Sigmoid colon (tissue), 7 donors: Measurements from ENCODE around the gene EMC9. TPM values are rescaled to one million over a fixed set of nuclear protein-coding genes. Genes with fewer than 3 reads are reported as not detected.

ENCODE experiments used
- DNase-seq: peaks from one replicate; pipeline ENCODE4 v3.0.0-alpha.2; 2019
- H3K27ac ChIP-seq, 4 donors: fragments of 200-600 bp; sonication (generic); one replicate each; pipeline ENCODE4 v1.5.1; 2016 to 2019; ENCODE audit warnings: mild to moderate bottlenecking in 1 of 4
- H3K27me3 ChIP-seq, 3 donors: fragments of 200-600 bp; sonication (generic); one replicate each; pipeline ENCODE4 v1.5.1; 2019; ENCODE audit warnings: mild to moderate bottlenecking in 1 of 3
- H3K36me3 ChIP-seq, 4 donors: fragments of 200-600 bp; sonication (generic); one replicate each; pipeline ENCODE4 v1.5.1; 2016 to 2019
- H3K4me1 ChIP-seq, 4 donors: fragments of 200-600 bp; sonication (generic); one replicate each; pipeline ENCODE4 v1.5.1; 2017 to 2019
- H3K4me3 ChIP-seq, 4 donors: fragments of 200-600 bp; sonication (generic); one replicate each; pipeline ENCODE4 v1.5.1; 2017 to 2019; ENCODE audit warnings: mild to moderate bottlenecking in 2 of 4, moderate library complexity in 1 of 4
- H3K9me3 ChIP-seq, 4 donors: fragments of 200-600 bp in 3 of 4; sonication (generic) in 3 of 4; one replicate each; pipeline versions ENCODE4 v1.5.1 to v1.6.1; 2013 to 2019
- CTCF ChIP-seq, 4 experiments: fragments of 450-650 bp in 3 of 4; fragments of 200-600 bp in 1 of 4; IDR thresholded peaks; one replicate each; pipeline ENCODE4 v1.5.1; 2016 to 2019; ENCODE audit warnings: antibody characterized with exemption in 4 of 4, mild to moderate bottlenecking in 3 of 4, moderate library complexity in 2 of 4
- EP300 ChIP-seq, 4 donors: sonication (generic); formaldehyde crosslinking; IDR thresholded peaks; one replicate each; pipeline ENCODE4 v1.6.1; 2017; ENCODE audit warnings: antibody characterized with exemption in 4 of 4
- POLR2A ChIP-seq, 2 donors: fragments of 450-650 bp; IDR thresholded peaks; one replicate each; pipeline ENCODE4 v1.6.1; 2016; ENCODE audit warnings: antibody characterized with exemption in 2 of 2, mild to moderate bottlenecking in 2 of 2, moderate library complexity in 2 of 2
- POLR2AphosphoS5 ChIP-seq, 4 donors: sonication (generic); formaldehyde crosslinking; IDR thresholded peaks; one replicate each; pipeline ENCODE4 v1.6.1; 2017; ENCODE audit warnings: antibody characterized with exemption in 4 of 4
- whole genome bisulfite sequencing, 2 donors: extraction: QIAGEN DNeasy Blood & Tissue Kit; methylation state at CpG; one replicate each; pipeline ENCODE4 v1.1.7; 2013; 5-methylcytosine and 5-hydroxymethylcytosine counted together
- intact Hi-C: fragments of 100-400 bp; cut with DNase I; formaldehyde crosslinking; loops from one replicate; pipeline ENCODE4 v1.15.1; 2023
- polyA plus RNA-seq, 3 donors: library from polyadenylated mRNA; stranded (reverse); fragments of 200-250 nt; gene quantifications; one replicate each; pipeline ENCODE4 v1.2.3, GENCODE V29; 2013
- total RNA-seq, 4 donors: library from RNA; depleted of rRNA; stranded (reverse); fragments of >200 nt; gene quantifications; one replicate each; pipeline ENCODE4 v1.1.0, GENCODE V29; 2016
- donor health status: healthy with polysubstance abuse.
- donor health status: Bipolar disorder and iron deficiency.
- donor health status: healthy.

EMC9 gene
- total and polyA plus RNA-seq, 7 donors, result 5.0 to 37.2 (median 20.6) TPM

GRCh38 chr14:24130380-24130716 is 11.0 kb downstream of the EMC9 start, which contains the start of gene FITM1:
Gene FITM1 (plus strand): TSS chr14:24130659. CDS start chr14:24131564, 905 bp downstream.
- Histone ChIP-seq H3K4me1 (peaks cover 0 to 2% (median 1%) of the 10 kb centered on the region in 4 donors), H3K36me3 (no peaks in the 10 kb centered on the region), H3K4me3 (no peak within 1 kb of the TSS), H3K9me3 (no peaks in the 10 kb centered on the region), H3K27me3 (no peaks in the 10 kb centered on the region), H3K27ac (peak within 1 kb of the TSS in 2 of 4 donors; percentile 25 to 27)
- no peak for TF ChIP-seq CTCF (IDR thresholded peaks at IDR 0.05)
- no peak for TF ChIP-seq POLR2A (IDR thresholded peaks at IDR 0.05)
- no peak for DNase-seq
- 93 to 94% methylated on average over 5 of the region's 5 CpGs for WGBS, 2 donors
- intact Hi-C loops, result no loop called here

GRCh38 chr14:24129410-24129998 is 11.9 kb downstream of the EMC9 start:
- Histone ChIP-seq H3K27me3 (no peaks in the 10 kb centered on the region), H3K27ac (no peak overlapping the region), H3K4me3 (no peak overlapping the region), H3K36me3 (peaks cover 0 to 2% (median 0%) of the 10 kb centered on the region in 4 donors), H3K9me3 (no peaks in the 10 kb centered on the region), H3K4me1 (no peaks in the 10 kb centered on the region)
- WGBS, 2 donors, result 90 to 95% methylated on average over 8 of the region's 8 CpGs
- no peak for DNase-seq
- intact Hi-C loops, result no loop called here
- TF ChIP-seq EP300 (IDR thresholded peaks at IDR 0.05) (no peak), POLR2AphosphoS5 (IDR thresholded peaks at IDR 0.05) (no peak)

GRCh38 chr14:24127673-24128072 is 13.7 kb downstream of the EMC9 start:
- Histone ChIP-seq H3K27ac (no peak overlapping the region), H3K9me3 (no peaks in the 10 kb centered on the region), H3K4me3 (no peak overlapping the region), H3K27me3 (no peaks in the 10 kb centered on the region), H3K36me3 (peaks cover 6 to 19% (median 11%) of the 10 kb centered on the region in 4 donors), H3K4me1 (no peaks in the 10 kb centered on the region)
- 79 to 90% methylated on average over 2 of the region's 2 CpGs for WGBS, 2 donors
- no peak for DNase-seq
- TF ChIP-seq POLR2A (IDR thresholded peaks at IDR 0.05) (no peak), EP300 (IDR thresholded peaks at IDR 0.05) (no peak), POLR2AphosphoS5 (IDR thresholded peaks at IDR 0.05) (no peak), CTCF (IDR thresholded peaks at IDR 0.05) (no peak)
- intact Hi-C loops, result no loop called here

GRCh38 chr14:24126939-24127338 is 14.5 kb downstream of the EMC9 start:
- no peaks in the 10 kb centered on the region for H3K27me3 ChIP-seq
- no peak overlapping the region for H3K27ac ChIP-seq
- intact Hi-C loops, result no loop called here
- TF ChIP-seq CTCF (IDR thresholded peaks at IDR 0.05), result no peak
- no peak for DNase-seq
- H3K9me3 ChIP-seq, result no peaks in the 10 kb centered on the region
- H3K4me1 ChIP-seq, result no peaks in the 10 kb centered on the region
- peaks cover 6 to 26% (median 13%) of the 10 kb centered on the region in 4 donors for H3K36me3 ChIP-seq
- H3K4me3 ChIP-seq, result no peak overlapping the region

- no peak for DNase-seq
- no peak overlapping the region for H3K4me3 ChIP-seq
- no peak for TF ChIP-seq CTCF (IDR thresholded peaks at IDR 0.05)
- no peak for TF ChIP-seq POLR2A (IDR thresholded peaks at IDR 0.05)
- TF ChIP-seq POLR2AphosphoS5 (IDR thresholded peaks at IDR 0.05), result no peak
- no peak for TF ChIP-seq EP300 (IDR thresholded peaks at IDR 0.05)
- H3K27ac ChIP-seq, result no peak overlapping the region
- H3K9me3 ChIP-seq, result no peaks in the 10 kb centered on the region
- intact Hi-C loops, result no loop called here
- H3K4me1 ChIP-seq, result no peaks in the 10 kb centered on the region
- H3K27me3 ChIP-seq, result no peaks in the 10 kb centered on the region
- WGBS, 2 donors, result 84 to 85% methylated on average over 9 of the region's 9 CpGs
- peaks cover 16 to 58% (median 40%) of the 10 kb centered on the region in 4 donors for H3K36me3 ChIP-seq
Observed at GRCh38 chr14:24123424-24124417, 17.7 kb downstream of the EMC9 start.
